ENCODE data around the gene IMPG1.

IMPG1 gene

GRCh38 chr6:76072562-76072961 lies at the start of gene IMPG1:
Gene IMPG1, minus strand, starts transcription at chr6:76072662. Its CDS starts 174 bp downstream, at chr6:76072488.
- no peak for DNase-seq

GRCh38 chr6:76120302-76120701 lies 47.8 kb upstream of the IMPG1 start:
- DNase-seq: no peak

GRCh38 chr6:76073281-76073680 lies 819 bp upstream of the IMPG1 start:
- no peak for DNase-seq

GRCh38 chr6:76057469-76057868 lies 15.0 kb downstream of the IMPG1 start:
- DNase-seq: no peak

- no peak for DNase-seq
Observed at GRCh38 chr6:76052314-76052713, 20.1 kb downstream of the IMPG1 start.

GRCh38 chr6:76043690-76044089 lies 28.8 kb downstream of the IMPG1 start:
- DNase-seq: no peak

GRCh38 chr6:76035713-76036112 lies 36.7 kb downstream of the IMPG1 start:
- no peak for DNase-seq

GRCh38 chr6:76026101-76026500 lies 46.4 kb downstream of the IMPG1 start:
- DNase-seq: no peak

GRCh38 chr6:76014626-76015530 lies 57.6 kb downstream of the IMPG1 start:
- DNase-seq: no peak

- no peak for DNase-seq
Observed at GRCh38 chr6:76004202-76004601, 68.3 kb downstream of the IMPG1 start.

- no peak for DNase-seq
Observed at GRCh38 chr6:76003686-76004085, 68.8 kb downstream of the IMPG1 start.

- no peak for DNase-seq
Observed at GRCh38 chr6:76003113-76003512, 69.3 kb downstream of the IMPG1 start.

GRCh38 chr6:76000629-76001028 lies 71.8 kb downstream of the IMPG1 start:
- DNase-seq: no peak

GRCh38 chr6:75997696-75998095 lies 74.8 kb downstream of the IMPG1 start:
- no peak for DNase-seq

- no peak for DNase-seq
Observed at GRCh38 chr6:75993236-75994162, 79.0 kb downstream of the IMPG1 start.

- DNase-seq: no peak
Observed at GRCh38 chr6:75991941-75992340, 80.5 kb downstream of the IMPG1 start.

GRCh38 chr6:75986935-75987334 lies 85.5 kb downstream of the IMPG1 start:
- DNase-seq: no peak

- DNase-seq: no peak
Observed at GRCh38 chr6:75975904-75976303, 96.6 kb downstream of the IMPG1 start.

GRCh38 chr6:75970093-75970492 lies 102.4 kb downstream of the IMPG1 start:
- DNase-seq: no peak

- DNase-seq: no peak
Observed at GRCh38 chr6:75968143-75968542, 104.3 kb downstream of the IMPG1 start.

GRCh38 chr6:75963569-75963968 lies 108.9 kb downstream of the IMPG1 start:
- no peak for DNase-seq

GRCh38 chr6:75952128-75952527 lies 120.3 kb downstream of the IMPG1 start:
- no peak for DNase-seq

GRCh38 chr6:75947935-75948334 lies 124.5 kb downstream of the IMPG1 start:
- DNase-seq: no peak

Measured in stimulated activated CD4-positive, alpha-beta T cell treated with anti-CD3 and anti-CD28 coated beads, Interleukin-15, amount 100 ng/mL, for 24 hours (primary cell).